NCI-H2081 (cell line): ENCODE measurements around the gene RGS6.

ENCODE experiments used
- DNase-seq, 2 experiments: peaks; one replicate each; lab custom pipeline; 2025; lab: John Stamatoyannopoulos, UW

Gene RGS6

GRCh38 chr14:72583316-72584272 is 651.4 kb downstream of the RGS6 start:
- no peak for DNase-seq

- no peak for DNase-seq
These were observed 656.3 kb downstream of the RGS6 start for GRCh38 chr14:72588521-72588920.

GRCh38 chr14:72589652-72590051 is 657.4 kb downstream of the RGS6 start:
- no peak for DNase-seq

- no peak for DNase-seq
These were observed 658.3 kb downstream of the RGS6 start for GRCh38 chr14:72590577-72590976.

- peak in 1 of 2 experiments; percentile 20 for DNase-seq
These were observed 659.2 kb downstream of the RGS6 start for GRCh38 chr14:72591391-72591790.

- no peak for DNase-seq
These were observed 662.1 kb downstream of the RGS6 start for GRCh38 chr14:72594099-72594901.

GRCh38 chr14:72595152-72595862 is 663.1 kb downstream of the RGS6 start:
- DNase-seq = no peak

GRCh38 chr14:72597252-72598233 is 665.3 kb downstream of the RGS6 start:
- DNase-seq = no peak

- no peak for DNase-seq
These were observed 666.1 kb downstream of the RGS6 start for GRCh38 chr14:72598306-72598705.

GRCh38 chr14:72599579-72600470 is 667.6 kb downstream of the RGS6 start:
- DNase-seq = no peak

- no peak for DNase-seq
These were observed 668.5 kb downstream of the RGS6 start for GRCh38 chr14:72600551-72601330.

GRCh38 chr14:72603639-72604038 is 671.4 kb downstream of the RGS6 start:
- no peak for DNase-seq

GRCh38 chr14:72604133-72604532 is 671.9 kb downstream of the RGS6 start:
- no peak for DNase-seq

GRCh38 chr14:72605096-72605920 is 673.1 kb downstream of the RGS6 start:
- no peak for DNase-seq

GRCh38 chr14:72605921-72606220 is 673.6 kb downstream of the RGS6 start:
- DNase-seq = no peak

- DNase-seq = no peak
These were observed 674.6 kb downstream of the RGS6 start for GRCh38 chr14:72606879-72607278.

GRCh38 chr14:72607386-72608130 is 675.3 kb downstream of the RGS6 start:
- no peak for DNase-seq
